ENCODE measurements around the gene SVOP. TPM values are rescaled to one million over a fixed set of nuclear protein-coding genes. Genes with fewer than 3 reads are reported as not detected.

SVOP gene
- total and polyA plus RNA-seq, 4 donors: 0.10 TPM; not detected in 3

DNA sequence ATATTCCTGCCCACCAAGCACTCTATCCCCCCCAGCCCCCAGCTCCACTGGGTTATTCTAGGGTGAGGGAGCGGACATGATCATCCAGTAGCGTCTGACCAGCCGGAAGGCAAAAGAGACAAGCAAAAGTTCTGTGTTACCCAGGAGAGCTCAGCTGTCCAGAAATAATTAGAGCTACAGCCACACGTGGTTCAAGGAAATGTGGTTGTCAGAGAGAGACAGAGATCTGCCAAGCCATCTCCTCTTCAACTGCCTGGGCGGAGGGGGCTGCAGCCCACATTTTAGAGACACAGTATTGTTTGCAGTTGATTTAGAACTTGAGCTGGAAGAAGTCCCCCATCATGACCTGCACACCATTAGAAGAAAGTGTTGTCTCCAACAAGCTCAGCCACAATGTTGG lies 110.5 kb downstream of the SVOP start:
- no peak overlapping the region for H3K27ac ChIP-seq (ENCODE audit: low read depth in 1 of 2, low read length in 2 of 2)
- H3K9me3 ChIP-seq (ENCODE audit: control insufficient read depth in 4 of 4, low read length in 3 of 4): no peaks in the 10 kb centered on the region
- DNase-seq (ENCODE audit: low spot score): no peak
- H3K36me3 ChIP-seq (ENCODE audit: control insufficient read depth in 4 of 4, insufficient read depth in 3 of 4, low read depth in 1 of 4, low read length in 3 of 4): peaks cover 0 to 3% (median 0%) of the 10 kb centered on the region in 4 donors
- H3K27me3 ChIP-seq (ENCODE audit: control insufficient read depth in 4 of 4, insufficient read depth in 4 of 4, low read length in 3 of 4): no peaks in the 10 kb centered on the region
- no peak overlapping the region for H3K4me3 ChIP-seq (ENCODE audit: low read depth in 1 of 3, low read length in 3 of 3)
- TF ChIP-seq FOXA1 (IDR thresholded peaks at IDR 0.05): no peak
- no peak for TF ChIP-seq HNF4G (IDR thresholded peaks at IDR 0.05)
- no peak for TF ChIP-seq EGR1 (IDR thresholded peaks at IDR 0.05; ENCODE audit: low read depth in 2 of 2)
- TF ChIP-seq RXRA (IDR thresholded peaks at IDR 0.05): no peak
- TF ChIP-seq FOXA2 (IDR thresholded peaks at IDR 0.05): no peak
- TF ChIP-seq, protein P1, sequence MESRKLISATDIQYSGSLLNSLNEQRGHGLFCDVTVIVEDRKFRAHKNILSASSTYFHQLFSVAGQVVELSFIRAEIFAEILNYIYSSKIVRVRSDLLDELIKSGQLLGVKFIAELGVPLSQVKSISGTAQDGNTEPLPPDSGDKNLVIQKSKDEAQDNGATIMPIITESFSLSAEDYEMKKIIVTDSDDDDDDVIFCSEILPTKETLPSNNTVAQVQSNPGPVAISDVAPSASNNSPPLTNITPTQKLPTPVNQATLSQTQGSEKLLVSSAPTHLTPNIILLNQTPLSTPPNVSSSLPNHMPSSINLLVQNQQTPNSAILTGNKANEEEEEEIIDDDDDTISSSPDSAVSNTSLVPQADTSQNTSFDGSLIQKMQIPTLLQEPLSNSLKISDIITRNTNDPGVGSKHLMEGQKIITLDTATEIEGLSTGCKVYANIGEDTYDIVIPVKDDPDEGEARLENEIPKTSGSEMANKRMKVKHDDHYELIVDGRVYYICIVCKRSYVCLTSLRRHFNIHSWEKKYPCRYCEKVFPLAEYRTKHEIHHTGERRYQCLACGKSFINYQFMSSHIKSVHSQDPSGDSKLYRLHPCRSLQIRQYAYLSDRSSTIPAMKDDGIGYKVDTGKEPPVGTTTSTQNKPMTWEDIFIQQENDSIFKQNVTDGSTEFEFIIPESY (IDR thresholded peaks at IDR 0.05): no peak
- no peak for TF ChIP-seq SP1 (IDR thresholded peaks at IDR 0.05)
- TF ChIP-seq, protein P2, sequence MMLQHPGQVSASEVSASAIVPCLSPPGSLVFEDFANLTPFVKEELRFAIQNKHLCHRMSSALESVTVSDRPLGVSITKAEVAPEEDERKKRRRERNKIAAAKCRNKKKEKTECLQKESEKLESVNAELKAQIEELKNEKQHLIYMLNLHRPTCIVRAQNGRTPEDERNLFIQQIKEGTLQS (IDR thresholded peaks at IDR 0.05): no peak
- TF ChIP-seq YY1 (IDR thresholded peaks at IDR 0.05): no peak
- no peak for TF ChIP-seq RAD21 (IDR thresholded peaks at IDR 0.05)
- no peak for TF ChIP-seq HNF4A (conservative IDR thresholded peaks at IDR 0.05)
- TF ChIP-seq, protein P3, sequence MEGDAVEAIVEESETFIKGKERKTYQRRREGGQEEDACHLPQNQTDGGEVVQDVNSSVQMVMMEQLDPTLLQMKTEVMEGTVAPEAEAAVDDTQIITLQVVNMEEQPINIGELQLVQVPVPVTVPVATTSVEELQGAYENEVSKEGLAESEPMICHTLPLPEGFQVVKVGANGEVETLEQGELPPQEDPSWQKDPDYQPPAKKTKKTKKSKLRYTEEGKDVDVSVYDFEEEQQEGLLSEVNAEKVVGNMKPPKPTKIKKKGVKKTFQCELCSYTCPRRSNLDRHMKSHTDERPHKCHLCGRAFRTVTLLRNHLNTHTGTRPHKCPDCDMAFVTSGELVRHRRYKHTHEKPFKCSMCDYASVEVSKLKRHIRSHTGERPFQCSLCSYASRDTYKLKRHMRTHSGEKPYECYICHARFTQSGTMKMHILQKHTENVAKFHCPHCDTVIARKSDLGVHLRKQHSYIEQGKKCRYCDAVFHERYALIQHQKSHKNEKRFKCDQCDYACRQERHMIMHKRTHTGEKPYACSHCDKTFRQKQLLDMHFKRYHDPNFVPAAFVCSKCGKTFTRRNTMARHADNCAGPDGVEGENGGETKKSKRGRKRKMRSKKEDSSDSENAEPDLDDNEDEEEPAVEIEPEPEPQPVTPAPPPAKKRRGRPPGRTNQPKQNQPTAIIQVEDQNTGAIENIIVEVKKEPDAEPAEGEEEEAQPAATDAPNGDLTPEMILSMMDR (IDR thresholded peaks at IDR 0.05; ENCODE audit: low read depth, low read length, missing input control): no peak
- TF ChIP-seq NR2F2 (IDR thresholded peaks at IDR 0.05): no peak
- TF ChIP-seq, protein P4, sequence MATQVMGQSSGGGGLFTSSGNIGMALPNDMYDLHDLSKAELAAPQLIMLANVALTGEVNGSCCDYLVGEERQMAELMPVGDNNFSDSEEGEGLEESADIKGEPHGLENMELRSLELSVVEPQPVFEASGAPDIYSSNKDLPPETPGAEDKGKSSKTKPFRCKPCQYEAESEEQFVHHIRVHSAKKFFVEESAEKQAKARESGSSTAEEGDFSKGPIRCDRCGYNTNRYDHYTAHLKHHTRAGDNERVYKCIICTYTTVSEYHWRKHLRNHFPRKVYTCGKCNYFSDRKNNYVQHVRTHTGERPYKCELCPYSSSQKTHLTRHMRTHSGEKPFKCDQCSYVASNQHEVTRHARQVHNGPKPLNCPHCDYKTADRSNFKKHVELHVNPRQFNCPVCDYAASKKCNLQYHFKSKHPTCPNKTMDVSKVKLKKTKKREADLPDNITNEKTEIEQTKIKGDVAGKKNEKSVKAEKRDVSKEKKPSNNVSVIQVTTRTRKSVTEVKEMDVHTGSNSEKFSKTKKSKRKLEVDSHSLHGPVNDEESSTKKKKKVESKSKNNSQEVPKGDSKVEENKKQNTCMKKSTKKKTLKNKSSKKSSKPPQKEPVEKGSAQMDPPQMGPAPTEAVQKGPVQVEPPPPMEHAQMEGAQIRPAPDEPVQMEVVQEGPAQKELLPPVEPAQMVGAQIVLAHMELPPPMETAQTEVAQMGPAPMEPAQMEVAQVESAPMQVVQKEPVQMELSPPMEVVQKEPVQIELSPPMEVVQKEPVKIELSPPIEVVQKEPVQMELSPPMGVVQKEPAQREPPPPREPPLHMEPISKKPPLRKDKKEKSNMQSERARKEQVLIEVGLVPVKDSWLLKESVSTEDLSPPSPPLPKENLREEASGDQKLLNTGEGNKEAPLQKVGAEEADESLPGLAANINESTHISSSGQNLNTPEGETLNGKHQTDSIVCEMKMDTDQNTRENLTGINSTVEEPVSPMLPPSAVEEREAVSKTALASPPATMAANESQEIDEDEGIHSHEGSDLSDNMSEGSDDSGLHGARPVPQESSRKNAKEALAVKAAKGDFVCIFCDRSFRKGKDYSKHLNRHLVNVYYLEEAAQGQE (IDR thresholded peaks at IDR 0.05): no peak
- TF ChIP-seq GABPA (IDR thresholded peaks at IDR 0.05 in 1 of 2, conservative IDR thresholded peaks at IDR 0.05 in 1 of 2): no peak
- no peak for TF ChIP-seq JUND (IDR thresholded peaks at IDR 0.05)
- TF ChIP-seq, protein P5, sequence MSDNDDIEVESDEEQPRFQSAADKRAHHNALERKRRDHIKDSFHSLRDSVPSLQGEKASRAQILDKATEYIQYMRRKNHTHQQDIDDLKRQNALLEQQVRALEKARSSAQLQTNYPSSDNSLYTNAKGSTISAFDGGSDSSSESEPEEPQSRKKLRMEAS (IDR thresholded peaks at IDR 0.05): no peak
- TF ChIP-seq TAF1 (conservative IDR thresholded peaks at IDR 0.05): no peak
- H3K9ac ChIP-seq (ENCODE audit: low read depth in 1 of 2, low read length in 2 of 2): no peak overlapping the region
- WGBS: 84% methylated on average over 5 of the region's 5 CpGs
- H3K4me1 ChIP-seq (ENCODE audit: control insufficient read depth in 4 of 4, insufficient read depth in 4 of 4, low read length in 3 of 4): peaks cover 0 to 3% (median 0%) of the 10 kb centered on the region in 4 donors
